HCT116 (cell line): ENCODE data around the gene FSCN2. TPM values are rescaled to one million over a fixed set of nuclear protein-coding genes. Genes with fewer than 3 reads are reported as not detected.

Experiments
- ATAC-seq: fragments of 200-7000 bp; cut with Tn5 transposase; 2 replicates; pipeline ENCODE4 v1.9.1; 2020; ENCODE audit warnings: mild to moderate bottlenecking, moderate library complexity
- BruUV-seq: library from RNA; stranded (reverse); fragments of 400-500 nt; replicated peaks from 2 replicates; lab custom pipeline; 2021; lab: Mats Ljungman, UMichigan
- CTCF ChIA-PET: fragments of 300-600 bp; sonication (Branson Sonifier 250); formaldehyde crosslinking; loops from one replicate; lab custom pipeline; 2021; ENCODE audit warnings: antibody characterized with exemption; lab: Charles Lee
- POLR2A ChIA-PET: fragments of 300-600, 350-600 bp; sonication (Branson Sonifier 250); formaldehyde crosslinking; loops from one replicate; lab custom pipeline; 2021; ENCODE audit warnings: antibody characterized with exemption; lab: Charles Lee
- RAD21 ChIA-PET, 2 experiments: fragments of 300-600 bp; sonication (Branson Sonifier 250); formaldehyde crosslinking; loops; one replicate each; lab custom pipeline; 2023; ENCODE audit warnings: low total read pairs in 2 of 2; ENCODE audit not compliant: uncharacterized antibody in 2 of 2, unreplicated experiment in 2 of 2, low non-redundant PET in 1 of 2; lab: Charles Lee
- DNase-seq: peaks from one replicate; pipeline ENCODE4 v3.0.0-alpha.2; 2010; ENCODE audit warnings: low read depth, low spot score
- H2AFZ ChIP-seq: fragments of 200-600 bp; shearing (Covaris generic), sonication (generic); 2 replicates; pipeline ENCODE4 v1.6.1; 2017; ENCODE audit warnings: low read depth, mixed run types, mixed read lengths, antibody characterized with exemption, low read length; ENCODE audit not compliant: poor library complexity, severe bottlenecking
- H3K27ac ChIP-seq: 2 replicates; pipeline ENCODE4 v1.5.1; 2012; ENCODE audit warnings: low read depth, low read length
- H3K27me3 ChIP-seq: fragments of 200-600 bp; sonication (generic); 2 replicates; pipeline ENCODE4 v1.6.1; 2016; ENCODE audit warnings: mixed run types, low read length, mixed read lengths; ENCODE audit not compliant: insufficient read depth
- H3K36me3 ChIP-seq, 2 experiments: fragments of 200-500 bp in 1 of 2; fragments of 200-600 bp in 1 of 2; sonication (Bioruptor generic) in 1 of 2; sonication (generic) in 1 of 2; 2 replicates each; pipeline versions ENCODE4 v1.5.1 to v1.6.1; 2014 to 2016; ENCODE audit warnings: low read length in 2 of 2, inconsistent platforms in 1 of 2, mixed read lengths in 1 of 2, mixed run types in 1 of 2; ENCODE audit not compliant: insufficient read depth in 2 of 2, control insufficient read depth in 1 of 2
- H3K4me1 ChIP-seq, 2 experiments: fragments of 200-600 bp in 1 of 2; sonication (generic) in 1 of 2; 2 replicates each; pipeline versions ENCODE4 v1.5.1 to v1.6.1; 2012 to 2017; ENCODE audit warnings: low read length in 2 of 2, inconsistent platforms in 1 of 2, mild to moderate bottlenecking in 1 of 2, mixed read lengths in 1 of 2, mixed run types in 1 of 2, moderate library complexity in 1 of 2; ENCODE audit not compliant: insufficient read depth in 2 of 2, control insufficient read depth in 1 of 2
- H3K4me2 ChIP-seq: fragments of 200-600 bp; sonication (generic); 2 replicates; pipeline ENCODE4 v1.6.1; 2017; ENCODE audit warnings: mixed run types, low read length, mixed read lengths
- H3K4me3 ChIP-seq, 2 experiments: fragments of 200-600 bp in 1 of 2; sonication (generic) in 1 of 2; replicated peaks in 1 of 2; 2 replicates each; pipeline ENCODE4 v1.5.1; 2011 to 2016; ENCODE audit warnings: low read length in 2 of 2, control low read depth in 1 of 2, low read depth in 1 of 2, mild to moderate bottlenecking in 1 of 2, mixed read lengths in 1 of 2, mixed run types in 1 of 2
- H3K79me2 ChIP-seq: fragments of 200-600 bp; sonication (generic); 2 replicates; pipeline ENCODE4 v1.6.1; 2017; ENCODE audit warnings: mild to moderate bottlenecking, mixed run types, low read length, moderate library complexity, mixed read lengths; ENCODE audit not compliant: insufficient read depth
- H3K9ac ChIP-seq: fragments of 200-600 bp; sonication (generic); 2 replicates; pipeline ENCODE4 v1.6.1; 2016; ENCODE audit warnings: low read length, mixed read lengths
- H3K9me2 ChIP-seq: fragments of 200-600 bp; sonication (generic), shearing (Covaris generic); 2 replicates; pipeline ENCODE4 v1.6.1; 2017; ENCODE audit warnings: mixed run types, mild to moderate bottlenecking, moderate library complexity; ENCODE audit not compliant: insufficient read depth
- H3K9me3 ChIP-seq, 2 experiments: fragments of 200-500 bp in 1 of 2; fragments of 200-600 bp in 1 of 2; sonication (Bioruptor generic) in 1 of 2; sonication (generic) in 1 of 2; 2 replicates each; pipeline ENCODE4 v1.6.1; 2014 to 2017; ENCODE audit warnings: low read length in 2 of 2, mixed read lengths in 2 of 2, inconsistent platforms in 1 of 2, low read depth in 1 of 2, mild to moderate bottlenecking in 1 of 2, mixed run types in 1 of 2, moderate library complexity in 1 of 2; ENCODE audit not compliant: control insufficient read depth in 1 of 2, insufficient read depth in 1 of 2
- H4K20me1 ChIP-seq: fragments of 200-600 bp; sonication (generic), shearing (Covaris generic); 2 replicates; pipeline ENCODE4 v1.6.1; 2017; ENCODE audit warnings: mixed run types, mild to moderate bottlenecking, moderate library complexity; ENCODE audit not compliant: insufficient read depth
- ATF3 ChIP-seq: IDR thresholded peaks from 2 replicates; pipeline ENCODE4 v1.6.1; 2012
- CEBPB ChIP-seq: IDR thresholded peaks from 2 replicates; pipeline ENCODE4 v1.6.1; 2012; ENCODE audit warnings: low read depth
- ELF1 ChIP-seq: IDR thresholded peaks from 2 replicates; pipeline ENCODE4 v1.6.1; 2012; ENCODE audit warnings: low read depth, borderline replicate concordance
- ZFX ChIP-seq: fragments of 450-650 bp; IDR thresholded peaks from 2 replicates; pipeline ENCODE4 v1.6.1; 2017
- ZNF274 ChIP-seq: fragments of 200-500 bp; sonication (Bioruptor generic); IDR thresholded peaks from 2 replicates; pipeline ENCODE4 v1.6.1; 2014; ENCODE audit warnings: mild to moderate bottlenecking, low read depth, low read length, inconsistent platforms
- intact Hi-C: fragments of 100-400 bp; cut with micrococcal nuclease; formaldehyde crosslinking; loops from 2 replicates; pipeline ENCODE4 v1.10.0; 2022
- total RNA-seq: library from RNA; stranded (reverse); gene quantifications from one replicate; pipeline ENCODE4 v1.2.1, GENCODE V29; 2021; ENCODE audit not compliant: unreplicated experiment
- TF ChIP-seq, protein P1 (sequence below): IDR thresholded peaks from 2 replicates; pipeline ENCODE4 v1.6.1; 2012; ENCODE audit warnings: low read depth

Gene FSCN2
- total RNA-seq, 1 experiment from 2014 or later, result 10.1 TPM

GRCh38 chr17:81566461-81567126 is 38.4 kb downstream of the FSCN2 start (continued):
- TF ChIP-seq, protein P1, sequence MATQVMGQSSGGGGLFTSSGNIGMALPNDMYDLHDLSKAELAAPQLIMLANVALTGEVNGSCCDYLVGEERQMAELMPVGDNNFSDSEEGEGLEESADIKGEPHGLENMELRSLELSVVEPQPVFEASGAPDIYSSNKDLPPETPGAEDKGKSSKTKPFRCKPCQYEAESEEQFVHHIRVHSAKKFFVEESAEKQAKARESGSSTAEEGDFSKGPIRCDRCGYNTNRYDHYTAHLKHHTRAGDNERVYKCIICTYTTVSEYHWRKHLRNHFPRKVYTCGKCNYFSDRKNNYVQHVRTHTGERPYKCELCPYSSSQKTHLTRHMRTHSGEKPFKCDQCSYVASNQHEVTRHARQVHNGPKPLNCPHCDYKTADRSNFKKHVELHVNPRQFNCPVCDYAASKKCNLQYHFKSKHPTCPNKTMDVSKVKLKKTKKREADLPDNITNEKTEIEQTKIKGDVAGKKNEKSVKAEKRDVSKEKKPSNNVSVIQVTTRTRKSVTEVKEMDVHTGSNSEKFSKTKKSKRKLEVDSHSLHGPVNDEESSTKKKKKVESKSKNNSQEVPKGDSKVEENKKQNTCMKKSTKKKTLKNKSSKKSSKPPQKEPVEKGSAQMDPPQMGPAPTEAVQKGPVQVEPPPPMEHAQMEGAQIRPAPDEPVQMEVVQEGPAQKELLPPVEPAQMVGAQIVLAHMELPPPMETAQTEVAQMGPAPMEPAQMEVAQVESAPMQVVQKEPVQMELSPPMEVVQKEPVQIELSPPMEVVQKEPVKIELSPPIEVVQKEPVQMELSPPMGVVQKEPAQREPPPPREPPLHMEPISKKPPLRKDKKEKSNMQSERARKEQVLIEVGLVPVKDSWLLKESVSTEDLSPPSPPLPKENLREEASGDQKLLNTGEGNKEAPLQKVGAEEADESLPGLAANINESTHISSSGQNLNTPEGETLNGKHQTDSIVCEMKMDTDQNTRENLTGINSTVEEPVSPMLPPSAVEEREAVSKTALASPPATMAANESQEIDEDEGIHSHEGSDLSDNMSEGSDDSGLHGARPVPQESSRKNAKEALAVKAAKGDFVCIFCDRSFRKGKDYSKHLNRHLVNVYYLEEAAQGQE, result no peak
- TF ChIP-seq CEBPB, result no peak
- no peak for TF ChIP-seq ZFX
- TF ChIP-seq ATF3, result no peak

GRCh38 chr17:81567191-81567590 is 39.0 kb downstream of the FSCN2 start:
- Histone ChIP-seq H3K79me2 (peaks cover 3% of the 10 kb centered on the region; the same call in 1 of the 2 replicates), H3K9ac (0 out of 2 replicates have a peak overlapping the region, but pooled peaks have one; percentile 3), H3K4me1 (peaks cover 18 to 24% of the 10 kb centered on the region in 2 experiments), H3K27ac (peak overlapping the region; percentile 61), H3K36me3 (peaks cover 64 to 82% of the 10 kb centered on the region in 2 experiments), H3K9me2 (no peaks in the 10 kb centered on the region), H4K20me1 (0 out of 2 replicates have a peak, but pooled peaks cover 3% of the 10 kb centered on the region), H3K9me3 (no peaks in the 10 kb centered on the region), H3K27me3 (no peaks in the 10 kb centered on the region), H3K4me2 (peak overlapping the region; percentile 66), H3K4me3 (peak overlapping the region in 1 of 2 experiments; percentile 23; a peak in 2 of 4 replicates), H2AFZ (no peak overlapping the region)
- no peak for DNase-seq
- ATAC-seq, result peak; percentile 20
- CTCF ChIA-PET, result interaction anchor here (1.4 kb wide), 1 partner anchor 33 kb away, joined by 3 read pairs; no protein-coding TSS in a partner anchor
- RAD21 ChIA-PET, result no interaction called here
- POLR2A ChIA-PET, result interaction anchor here (0.9 to 1.3 kb wide), 3 partner anchors 10 to 15 kb away, joined by 3 to 5 read pairs (median 5); partner anchors contain the start of gene FAAP100
- TF ChIP-seq ZNF274 (no peak), ELF1 (no peak)
- intact Hi-C loops, result loop anchor here (5.0 kb wide), 1 partner anchor 35 kb away; no protein-coding TSS in a partner anchor
- BruUV-seq, result no TSS peak
